ENCODE measurements around the gene TLE2. TPM values are rescaled to one million over a fixed set of nuclear protein-coding genes. Genes with fewer than 3 reads are reported as not detected.
"Not testable (repeated sequence)": the region's sequence is repeated elsewhere in the genome, so short reads cannot be mapped to it uniquely, and the experiment has no call there.

TLE2 gene
- total RNA-seq, 2 experiments from 2014 or later: 3.9 to 5.0 TPM

DNA sequence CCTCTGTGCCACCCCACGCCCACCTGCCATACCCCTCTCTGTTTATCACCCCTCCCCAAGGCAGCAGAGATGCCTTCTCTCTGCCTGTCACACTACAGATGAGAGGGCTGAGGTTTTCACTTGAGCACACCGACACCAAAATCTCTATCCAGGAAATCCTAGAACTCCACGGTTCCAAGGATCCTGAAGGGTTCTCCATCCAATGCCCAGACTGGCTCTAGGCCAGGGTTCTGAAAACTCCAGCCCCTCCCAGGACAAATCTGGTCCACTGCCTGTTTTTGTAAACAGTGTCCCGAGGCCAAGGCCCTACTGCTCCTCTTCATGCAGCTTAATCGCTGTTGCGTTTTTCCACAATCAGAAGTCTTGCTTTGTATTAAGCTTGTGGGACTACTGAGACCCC, 20.1 kb downstream of the TLE2 start:
- Mint-ChIP-seq H3K27me3 (no peaks in the 10 kb centered on the region), H3K36me3 (no peaks in the 10 kb centered on the region), H3K4me3 (no peak overlapping the region), H3K9me3 (no peaks in the 10 kb centered on the region), H3K4me1 (no peaks in the 10 kb centered on the region), H3K27ac (no peak overlapping the region)
- ATAC-seq (ENCODE audit: low read depth): no peak
- no peak for DNase-seq
- POLR2A ChIA-PET: no interaction called here

DNA sequence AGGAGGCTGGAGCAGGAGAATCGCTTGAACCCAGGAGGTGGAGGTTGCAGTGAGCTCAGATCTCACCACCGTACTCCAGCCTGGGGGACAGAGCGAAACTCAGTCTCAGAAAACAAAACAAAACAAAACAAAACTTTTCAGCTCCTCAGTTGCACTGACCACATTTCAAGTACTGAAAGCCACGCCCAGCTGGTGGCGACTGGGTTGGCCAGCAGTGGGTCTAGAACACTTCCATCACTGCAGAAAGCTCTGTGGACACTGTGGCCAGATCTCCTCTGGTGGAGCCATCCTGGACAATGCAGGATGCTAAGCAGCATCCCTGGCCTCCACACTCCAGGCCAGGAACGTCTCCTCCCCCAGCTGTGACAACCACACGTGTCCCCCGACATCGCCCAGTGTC, 21.1 kb downstream of the TLE2 start:
- no peaks in the 10 kb centered on the region for H3K27me3 Mint-ChIP-seq
- POLR2A ChIA-PET: interaction anchor here (0.6 kb wide), 1 partner anchor 103 kb away, joined by 3 read pairs; no protein-coding TSS in a partner anchor
- H3K9me3 Mint-ChIP-seq: no peaks in the 10 kb centered on the region
- H3K36me3 Mint-ChIP-seq: no peaks in the 10 kb centered on the region
- DNase-seq (no peak), ATAC-seq (ENCODE audit: low read depth) (no peak)
- no peaks in the 10 kb centered on the region for H3K4me1 Mint-ChIP-seq
- no peak overlapping the region for H3K4me3 Mint-ChIP-seq
- no peak overlapping the region for H3K27ac Mint-ChIP-seq

- Mint-ChIP-seq H3K4me1 (no peaks in the 10 kb centered on the region), H3K27ac (no peak overlapping the region), H3K4me3 (no peak overlapping the region), H3K27me3 (no peaks in the 10 kb centered on the region), H3K36me3 (no peaks in the 10 kb centered on the region), H3K9me3 (no peaks in the 10 kb centered on the region)
- ATAC-seq (ENCODE audit: low read depth) (no peak), DNase-seq (no peak)
- POLR2A ChIA-PET: no interaction called here
These were observed 22.9 kb downstream of the TLE2 start for GRCh38 chr19:3006075-3006767.

- POLR2A ChIA-PET: interaction anchor here (0.6 kb wide), 1 partner anchor 42 kb away, joined by 3 read pairs; no protein-coding TSS in a partner anchor
- Mint-ChIP-seq H3K4me1 (no peaks in the 10 kb centered on the region), H3K4me3 (no peak overlapping the region), H3K27ac (no peak overlapping the region), H3K9me3 (no peaks in the 10 kb centered on the region), H3K36me3 (no peaks in the 10 kb centered on the region), H3K27me3 (no peaks in the 10 kb centered on the region)
- ATAC-seq (ENCODE audit: low read depth): no peak
- no peak for DNase-seq
These were observed 23.7 kb downstream of the TLE2 start for GRCh38 chr19:3005345-3005744.

DNA sequence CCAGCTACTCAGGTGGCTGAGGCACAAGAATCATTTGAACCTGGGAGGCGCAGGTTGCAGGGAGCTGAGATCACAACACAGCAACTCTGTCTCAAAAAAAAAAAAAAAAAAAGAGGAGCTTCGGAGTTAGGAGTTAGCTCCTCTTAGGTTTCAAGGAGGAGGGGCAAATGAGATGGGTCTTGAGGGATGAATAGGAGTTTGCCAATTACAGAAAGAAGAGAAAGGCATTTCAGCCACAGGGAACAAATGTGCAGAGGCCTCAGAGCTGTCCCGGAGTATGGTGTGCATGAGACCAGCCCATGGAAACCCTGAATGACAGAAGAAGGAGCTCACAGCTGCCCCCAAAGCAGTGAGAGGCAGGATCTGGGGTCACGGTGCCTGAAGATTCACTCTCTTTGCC, 24.6 kb downstream of the TLE2 start:
- no peak for ATAC-seq (ENCODE audit: low read depth)
- no peak overlapping the region for H3K27ac Mint-ChIP-seq
- POLR2A ChIA-PET: no interaction called here
- no peaks in the 10 kb centered on the region for H3K9me3 Mint-ChIP-seq
- no peak for DNase-seq
- H3K27me3 Mint-ChIP-seq: no peaks in the 10 kb centered on the region
- H3K4me1 Mint-ChIP-seq: no peaks in the 10 kb centered on the region
- no peaks in the 10 kb centered on the region for H3K36me3 Mint-ChIP-seq
- H3K4me3 Mint-ChIP-seq: no peak overlapping the region

GRCh38 chr19:3003046-3003445, 26.0 kb downstream of the TLE2 start:
- Mint-ChIP-seq H3K27ac (no peak overlapping the region), H3K27me3 (no peaks in the 10 kb centered on the region)

DNA sequence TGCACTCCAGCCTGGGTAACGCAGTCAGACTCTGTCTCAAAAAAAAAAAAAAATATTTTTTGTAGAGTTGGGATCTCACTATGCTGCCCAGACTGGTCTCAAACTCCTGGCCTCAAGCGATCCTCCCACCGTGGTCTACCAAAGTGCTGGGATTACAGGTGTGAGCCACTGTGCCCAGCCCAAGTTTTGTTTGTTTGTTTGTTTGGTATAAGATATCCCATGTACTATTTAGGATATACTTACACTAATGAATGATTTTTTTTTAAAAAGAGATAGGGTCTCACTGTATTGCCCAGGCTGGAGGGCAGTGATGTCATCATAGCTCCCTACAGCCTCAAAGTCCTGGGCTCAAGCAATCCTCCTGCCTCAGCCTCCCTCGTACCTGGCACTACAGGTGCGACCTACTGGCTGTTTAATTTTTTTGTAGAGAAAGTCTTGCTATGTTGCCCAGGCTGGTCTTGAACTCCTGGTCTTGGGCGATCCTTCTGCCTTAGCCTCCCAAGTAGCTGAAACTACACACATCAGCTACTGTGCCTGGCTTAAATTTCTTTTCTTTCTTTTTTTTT, 27.8 kb downstream of the TLE2 start:
- Mint-ChIP-seq H3K27me3 (no peaks in the 10 kb centered on the region), H3K36me3 (no peaks in the 10 kb centered on the region), H3K4me1 (no peaks in the 10 kb centered on the region), H3K9me3 (no peaks in the 10 kb centered on the region), H3K4me3 (no peak overlapping the region), H3K27ac (no peak overlapping the region)
- ATAC-seq (ENCODE audit: low read depth) (no peak), DNase-seq (no peak)
- POLR2A ChIA-PET: no interaction called here

More at GRCh38 chr19:3003046-3003445, 26.0 kb downstream of the TLE2 start:
- Mint-ChIP-seq H3K9me3 (no peaks in the 10 kb centered on the region), H3K36me3 (no peaks in the 10 kb centered on the region), H3K4me1 (no peaks in the 10 kb centered on the region), H3K4me3 (no peak overlapping the region)
- DNase-seq: no peak
- POLR2A ChIA-PET: interaction anchor here (1.1 kb wide), 1 partner anchor 12 kb away, joined by 3 read pairs; no protein-coding TSS in a partner anchor
- ATAC-seq (ENCODE audit: low read depth): no peak

- DNase-seq (no peak), ATAC-seq (ENCODE audit: low read depth) (no peak)
- Mint-ChIP-seq H3K36me3 (no peaks in the 10 kb centered on the region), H3K27ac (no peak overlapping the region), H3K4me3 (no peak overlapping the region), H3K27me3 (no peaks in the 10 kb centered on the region), H3K9me3 (no peaks in the 10 kb centered on the region), H3K4me1 (no peaks in the 10 kb centered on the region)
- POLR2A ChIA-PET: no interaction called here
These were observed 30.4 kb downstream of the TLE2 start for GRCh38 chr19:2998642-2999041.

DNA sequence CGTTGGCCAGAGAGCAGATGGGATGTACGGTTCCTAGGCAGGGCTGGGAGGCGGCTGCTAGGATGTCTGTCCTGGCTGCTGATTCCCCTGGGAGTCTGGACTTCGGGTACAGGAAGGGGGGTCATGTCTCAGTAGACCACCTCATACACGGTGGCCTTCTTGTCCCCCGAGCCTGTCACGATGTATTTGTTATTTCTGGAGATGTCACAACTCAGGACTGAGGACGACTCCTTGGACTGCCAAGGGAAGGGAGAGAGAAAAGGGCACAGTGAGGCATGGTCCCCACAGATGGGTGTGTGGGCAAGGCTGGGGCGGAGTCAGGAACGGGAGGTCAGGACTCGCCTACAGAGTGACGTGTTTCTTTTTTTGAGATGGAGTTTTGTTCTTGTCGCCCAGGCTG, 31.4 kb downstream of the TLE2 start:
- H3K4me3 Mint-ChIP-seq: no peak overlapping the region
- POLR2A ChIA-PET: no interaction called here
- H3K27me3 Mint-ChIP-seq: no peaks in the 10 kb centered on the region
- no peaks in the 10 kb centered on the region for H3K36me3 Mint-ChIP-seq
- H3K27ac Mint-ChIP-seq: no peak overlapping the region
- ATAC-seq (ENCODE audit: low read depth) (no peak), DNase-seq (no peak)
- H3K9me3 Mint-ChIP-seq: no peaks in the 10 kb centered on the region
- H3K4me1 Mint-ChIP-seq: no peaks in the 10 kb centered on the region

GRCh38 chr19:2994588-2995131, 34.4 kb downstream of the TLE2 start:
- Mint-ChIP-seq H3K4me3 (no peak overlapping the region), H3K36me3 (no peaks in the 10 kb centered on the region), H3K9me3 (no peaks in the 10 kb centered on the region), H3K4me1 (no peaks in the 10 kb centered on the region), H3K27me3 (no peaks in the 10 kb centered on the region), H3K27ac (no peak overlapping the region)
- DNase-seq (no peak), ATAC-seq (ENCODE audit: low read depth) (no peak)
- POLR2A ChIA-PET: no interaction called here

DNA sequence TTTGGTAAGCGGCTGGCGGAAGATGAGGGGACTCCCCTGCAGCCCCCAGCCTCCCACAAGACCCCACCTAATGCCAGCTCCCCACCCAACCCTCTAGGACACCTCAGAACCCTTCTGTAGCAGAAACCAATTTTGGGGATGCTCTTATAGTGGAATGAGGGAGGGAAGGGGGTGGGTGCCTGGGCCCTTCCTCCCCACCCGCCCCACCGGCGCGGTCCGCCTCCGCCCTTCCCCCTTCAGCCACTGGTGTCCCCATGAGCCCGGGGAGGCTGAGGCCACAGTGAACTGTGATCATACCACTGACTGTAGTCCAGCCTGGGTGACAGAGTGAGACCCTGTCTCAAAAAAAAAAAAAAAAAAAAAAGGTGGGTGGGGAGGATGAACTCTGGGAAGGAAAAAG, 35.5 kb downstream of the TLE2 start:
- H3K27me3 Mint-ChIP-seq: no peaks in the 10 kb centered on the region
- no peak overlapping the region for H3K4me3 Mint-ChIP-seq
- H3K27ac Mint-ChIP-seq: no peak overlapping the region
- POLR2A ChIA-PET: no interaction called here
- no peaks in the 10 kb centered on the region for H3K9me3 Mint-ChIP-seq
- DNase-seq (no peak), ATAC-seq (ENCODE audit: low read depth) (no peak)
- no peaks in the 10 kb centered on the region for H3K36me3 Mint-ChIP-seq
- no peaks in the 10 kb centered on the region for H3K4me1 Mint-ChIP-seq

GRCh38 chr19:2992958-2993357, 36.1 kb downstream of the TLE2 start:
- H3K27me3 Mint-ChIP-seq: no peaks in the 10 kb centered on the region
- H3K9me3 Mint-ChIP-seq: no peaks in the 10 kb centered on the region
- DNase-seq (no peak), ATAC-seq (ENCODE audit: low read depth) (no peak)
- POLR2A ChIA-PET: no interaction called here
- no peaks in the 10 kb centered on the region for H3K4me1 Mint-ChIP-seq
- H3K27ac Mint-ChIP-seq: no peak overlapping the region
- no peak overlapping the region for H3K4me3 Mint-ChIP-seq
- no peaks in the 10 kb centered on the region for H3K36me3 Mint-ChIP-seq

- DNase-seq; H3K4me3 Mint-ChIP-seq; H3K27me3 Mint-ChIP-seq; H3K4me1 Mint-ChIP-seq; H3K36me3 Mint-ChIP-seq; H3K9me3 Mint-ChIP-seq; ATAC-seq (ENCODE audit: low read depth); H3K27ac Mint-ChIP-seq; POLR2A ChIA-PET: not testable (repeated sequence)
These were observed 36.7 kb downstream of the TLE2 start for GRCh38 chr19:2992333-2992732.

DNA sequence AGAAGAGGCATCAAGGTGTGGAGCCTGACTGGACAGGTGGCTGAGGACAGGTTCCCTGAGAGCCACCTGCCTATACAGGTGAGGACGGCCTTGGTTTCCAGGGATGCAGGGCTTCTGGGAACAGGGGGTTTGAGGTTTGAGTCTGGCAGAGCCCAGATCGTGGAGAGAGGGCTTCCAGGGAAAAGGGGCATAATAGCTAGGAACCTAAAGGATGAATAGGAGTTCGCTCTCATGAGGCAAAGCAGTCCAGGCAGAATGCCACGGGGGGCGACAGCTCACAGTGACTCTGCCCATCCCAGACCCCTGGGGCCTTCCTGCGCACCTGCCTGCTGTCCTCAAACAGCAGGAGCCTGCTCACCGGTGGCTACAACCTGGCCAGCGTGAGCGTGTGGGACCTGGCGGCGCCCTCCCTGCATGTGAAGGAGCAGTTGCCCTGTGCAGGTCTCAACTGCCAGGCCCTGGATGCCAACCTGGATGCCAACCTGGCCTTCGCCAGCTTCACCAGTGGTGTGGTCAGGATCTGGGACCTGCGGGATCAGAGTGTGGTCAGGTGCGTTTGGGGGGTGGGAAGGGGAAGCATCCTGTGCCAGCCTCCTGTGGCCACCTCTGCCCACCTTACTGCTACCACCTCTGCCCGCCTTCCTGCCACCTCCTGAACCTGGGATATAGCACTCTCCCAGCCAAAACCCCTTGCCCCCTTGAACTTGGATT, 39.7 kb downstream of the TLE2 start:
- H3K9me3 Mint-ChIP-seq: no peaks in the 10 kb centered on the region
- no peaks in the 10 kb centered on the region for H3K36me3 Mint-ChIP-seq
- no peak overlapping the region for H3K4me3 Mint-ChIP-seq
- DNase-seq (no peak), ATAC-seq (ENCODE audit: low read depth) (no peak)
- peaks cover 7% of the 10 kb centered on the region for H3K27me3 Mint-ChIP-seq
- no peaks in the 10 kb centered on the region for H3K4me1 Mint-ChIP-seq
- H3K27ac Mint-ChIP-seq: no peak overlapping the region
- POLR2A ChIA-PET: no interaction called here

Measured in activated naive CD8-positive, alpha-beta T cell treated with anti-CD3 and anti-CD28 coated beads, Interleukin-2, amount 10 ng/mL, durations not matched to agents 7 days and 5 days (primary cell).